LNCAP (cell line): ENCODE results near the gene CCR8.

Source experiments
- CTCF ChIP-seq: fragments of 450-650 bp; IDR thresholded peaks from 2 replicates; pipeline ENCODE4 v1.5.1; 2017; ENCODE audit warnings: mild to moderate bottlenecking

Gene CCR8

GRCh38 chr3:39294446-39295183, 34.9 kb upstream of the CCR8 start:
- no peak for TF ChIP-seq CTCF

GRCh38 chr3:39295184-39295775, 34.2 kb upstream of the CCR8 start:
- TF ChIP-seq CTCF, result no peak

GRCh38 chr3:39296197-39297077, 33.1 kb upstream of the CCR8 start:
- TF ChIP-seq CTCF, result no peak

GRCh38 chr3:39299279-39299678, 30.2 kb upstream of the CCR8 start:
- no peak for TF ChIP-seq CTCF

- TF ChIP-seq CTCF, result no peak
Measured at GRCh38 chr3:39302178-39302577, 27.3 kb upstream of the CCR8 start.

GRCh38 chr3:39313289-39313688, 16.2 kb upstream of the CCR8 start:
- no peak for TF ChIP-seq CTCF

GRCh38 chr3:39315420-39315819, 14.1 kb upstream of the CCR8 start:
- TF ChIP-seq CTCF, result no peak
